Stimulated activated CD8-positive, alpha-beta memory T cell treated with anti-CD3 and anti-CD28 coated beads, Interleukin-7, amount 100 ng/mL, for 24 hours (primary cell): ENCODE data around the gene WDR90.

Source experiments
- DNase-seq: peaks from one replicate; pipeline ENCODE4 v3.0.0-alpha.2; 2020; ENCODE audit warnings: low read depth

WDR90 gene

DNA sequence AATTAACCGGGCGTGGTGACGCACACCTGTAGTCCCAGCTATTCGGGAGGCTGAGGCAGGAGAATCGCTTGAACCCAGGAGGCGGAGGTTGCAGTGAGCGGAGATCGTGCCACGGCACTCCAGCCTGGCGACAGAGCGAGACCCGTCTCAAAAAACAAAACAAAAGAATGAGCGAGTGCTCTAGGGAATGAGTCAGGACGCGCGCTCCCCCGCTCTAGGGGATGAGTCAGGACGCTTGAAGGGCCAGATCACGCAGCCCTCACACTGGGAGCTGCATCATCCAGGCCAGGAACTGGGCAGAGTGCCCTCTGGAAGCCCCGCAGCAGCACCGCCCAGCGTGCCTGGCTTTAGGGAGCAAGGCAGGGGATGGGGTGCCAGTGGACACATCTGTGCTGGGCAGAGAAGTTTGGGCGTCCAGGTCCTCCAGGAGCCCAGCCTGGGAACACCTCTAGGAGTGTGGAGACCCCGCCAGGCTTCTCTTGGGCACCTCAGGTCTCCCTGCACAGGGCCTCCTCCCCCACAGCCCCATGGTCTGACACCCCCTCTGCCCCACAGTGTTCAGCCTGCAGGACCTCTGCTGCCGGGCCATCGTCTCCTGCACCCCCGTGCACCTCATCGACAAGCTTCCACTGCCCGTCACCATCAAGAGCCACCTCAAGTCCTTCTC, 22.2 kb upstream of the WDR90 start:
- DNase-seq, result no peak

GRCh38 chr16:627454-628239, 21.5 kb upstream of the WDR90 start:
- DNase-seq, result no peak

DNA sequence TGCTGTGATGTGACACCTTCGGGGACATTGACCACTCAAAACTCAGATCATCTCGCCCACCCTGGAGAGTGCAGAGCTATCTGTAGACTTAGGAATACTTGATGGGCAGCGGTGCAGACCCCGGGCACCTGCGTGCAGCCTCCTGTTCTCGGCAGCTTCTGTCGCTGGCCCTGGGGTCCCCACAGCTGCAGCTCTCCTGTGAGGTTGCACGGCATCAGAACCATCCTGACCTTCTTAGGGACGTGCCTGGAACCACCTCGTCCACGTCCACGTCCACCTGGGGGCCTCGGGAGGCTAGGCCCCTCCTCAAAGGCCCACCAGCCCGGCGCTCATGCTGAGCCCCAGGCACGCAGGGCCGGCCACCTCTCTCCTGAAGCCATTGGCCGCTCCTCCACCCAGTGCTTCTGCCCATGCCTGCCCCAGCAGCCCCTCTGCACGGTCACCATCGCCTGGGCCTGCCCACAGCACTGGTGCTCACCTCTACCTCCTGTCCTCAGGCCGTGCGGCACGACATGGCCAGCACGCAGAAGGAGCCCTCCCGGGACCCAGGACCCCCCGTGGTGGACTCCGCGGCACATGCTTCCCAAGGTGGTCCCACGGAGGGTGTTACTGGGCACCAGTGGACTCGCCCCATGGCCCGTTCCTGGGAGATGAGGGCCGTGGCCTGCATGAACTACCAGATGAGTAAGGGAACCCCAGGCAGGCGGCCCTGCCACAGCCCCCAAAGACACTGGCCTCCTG, 20.7 kb upstream of the WDR90 start:
- DNase-seq, result no peak

GRCh38 chr16:629185-629832, 19.9 kb upstream of the WDR90 start:
- DNase-seq, result no peak

DNA sequence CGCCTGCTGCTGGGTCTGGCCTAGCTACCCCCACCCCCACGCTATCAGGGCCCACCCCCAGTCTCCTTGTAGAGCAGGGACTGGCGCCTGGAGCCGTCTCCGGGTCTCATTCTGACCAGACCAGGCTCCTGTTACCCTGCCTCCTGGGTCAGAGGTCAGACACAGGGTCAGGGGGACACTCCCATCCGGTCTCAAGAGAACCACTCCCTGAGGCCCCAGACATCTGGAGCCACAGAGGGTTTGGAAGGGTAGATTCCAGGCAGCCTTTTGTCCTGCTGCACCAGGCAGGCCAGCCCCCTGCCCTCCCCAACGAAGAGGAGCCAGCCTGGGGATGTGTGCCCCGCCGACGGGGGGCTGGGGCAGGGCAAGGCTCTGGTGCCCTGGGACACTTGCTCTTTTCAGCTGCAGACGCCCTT, 19.3 kb upstream of the WDR90 start:
- no peak for DNase-seq

GRCh38 chr16:630249-630814, 18.8 kb upstream of the WDR90 start:
- DNase-seq, result no peak

GRCh38 chr16:630815-631405, 18.3 kb upstream of the WDR90 start, which contains the start of gene WFIKKN1:
WFIKKN1 (plus strand) TSS chr16:630985; CDS start chr16:631254, 269 bp downstream.
- DNase-seq, result no peak

GRCh38 chr16:631808-632358, 17.3 kb upstream of the WDR90 start:
- no peak for DNase-seq

DNA sequence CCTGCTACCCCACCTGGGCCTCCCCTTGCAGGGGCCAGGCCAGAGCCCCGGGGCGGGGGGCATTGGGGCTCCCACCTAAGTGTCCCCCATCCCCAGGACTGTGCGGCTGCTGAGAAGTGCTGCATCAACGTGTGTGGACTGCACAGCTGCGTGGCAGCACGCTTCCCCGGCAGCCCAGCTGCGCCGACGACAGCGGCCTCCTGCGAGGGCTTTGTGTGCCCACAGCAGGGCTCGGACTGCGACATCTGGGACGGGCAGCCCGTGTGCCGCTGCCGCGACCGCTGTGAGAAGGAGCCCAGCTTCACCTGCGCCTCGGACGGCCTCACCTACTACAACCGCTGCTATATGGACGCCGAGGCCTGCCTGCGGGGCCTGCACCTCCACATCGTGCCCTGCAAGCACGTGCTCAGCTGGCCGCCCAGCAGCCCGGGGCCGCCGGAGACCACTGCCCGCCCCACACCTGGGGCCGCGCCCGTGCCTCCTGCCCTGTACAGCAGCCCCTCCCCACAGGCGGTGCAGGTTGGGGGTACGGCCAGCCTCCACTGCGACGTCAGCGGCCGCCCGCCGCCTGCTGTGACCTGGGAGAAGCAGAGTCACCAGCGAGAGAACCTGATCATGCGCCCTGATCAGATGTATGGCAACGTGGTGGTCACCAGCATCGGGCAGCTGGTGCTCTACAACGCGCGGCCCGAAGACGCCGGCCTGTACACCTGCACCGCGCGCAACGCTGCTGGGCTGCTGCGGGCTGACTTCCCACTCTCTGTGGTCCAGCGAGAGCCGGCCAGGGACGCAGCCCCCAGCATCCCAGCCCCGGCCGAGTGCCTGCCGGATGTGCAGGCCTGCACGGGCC, 16.5 kb upstream of the WDR90 start:
- DNase-seq, result no peak

DNA sequence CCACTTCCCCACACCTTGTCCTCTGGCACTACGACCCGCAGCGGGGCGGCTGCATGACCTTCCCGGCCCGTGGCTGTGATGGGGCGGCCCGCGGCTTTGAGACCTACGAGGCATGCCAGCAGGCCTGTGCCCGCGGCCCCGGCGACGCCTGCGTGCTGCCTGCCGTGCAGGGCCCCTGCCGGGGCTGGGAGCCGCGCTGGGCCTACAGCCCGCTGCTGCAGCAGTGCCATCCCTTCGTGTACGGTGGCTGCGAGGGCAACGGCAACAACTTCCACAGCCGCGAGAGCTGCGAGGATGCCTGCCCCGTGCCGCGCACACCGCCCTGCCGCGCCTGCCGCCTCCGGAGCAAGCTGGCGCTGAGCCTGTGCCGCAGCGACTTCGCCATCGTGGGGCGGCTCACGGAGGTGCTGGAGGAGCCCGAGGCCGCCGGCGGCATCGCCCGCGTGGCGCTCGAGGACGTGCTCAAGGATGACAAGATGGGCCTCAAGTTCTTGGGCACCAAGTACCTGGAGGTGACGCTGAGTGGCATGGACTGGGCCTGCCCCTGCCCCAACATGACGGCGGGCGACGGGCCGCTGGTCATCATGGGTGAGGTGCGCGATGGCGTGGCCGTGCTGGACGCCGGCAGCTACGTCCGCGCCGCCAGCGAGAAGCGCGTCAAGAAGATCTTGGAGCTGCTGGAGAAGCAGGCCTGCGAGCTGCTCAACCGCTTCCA, 15.7 kb upstream of the WDR90 start:
- DNase-seq, result no peak

- no peak for DNase-seq
Observed at GRCh38 chr16:634051-634670, 15.0 kb upstream of the WDR90 start.

- DNase-seq, result no peak
Observed at GRCh38 chr16:634996-635395, 14.2 kb upstream of the WDR90 start.

DNA sequence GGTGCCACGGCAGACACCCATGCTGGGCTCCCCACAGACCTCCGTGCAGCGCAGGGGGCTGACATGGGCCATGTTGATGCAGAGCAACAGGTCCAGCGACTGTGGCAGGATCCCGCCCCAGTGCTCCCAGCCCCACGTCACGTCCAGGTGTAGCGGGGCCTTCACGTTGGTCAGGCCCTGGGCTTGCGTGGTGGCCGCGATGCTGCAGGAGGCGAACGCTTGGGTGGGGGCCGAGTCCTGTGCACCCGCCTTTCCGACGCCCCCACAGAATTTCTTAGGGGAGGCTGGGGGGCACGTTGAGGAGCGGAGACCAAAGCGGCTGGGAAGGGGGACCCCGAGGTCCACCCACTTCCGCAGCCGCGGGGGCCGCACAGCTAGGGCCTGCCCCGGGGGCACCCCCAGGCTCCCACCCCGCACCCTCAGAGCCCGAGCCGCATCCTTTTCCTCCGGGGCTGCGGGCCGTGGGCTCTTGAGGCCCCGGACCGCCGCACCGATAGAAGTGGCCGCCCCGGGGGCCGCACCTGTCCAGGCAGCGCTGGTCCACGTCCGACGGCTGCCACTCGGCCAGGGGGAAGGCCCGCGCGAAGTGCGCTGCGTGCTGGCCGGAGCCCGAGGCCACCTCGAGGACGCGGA, 13.5 kb upstream of the WDR90 start:
- no peak for DNase-seq

- DNase-seq, result peak; percentile 91
Observed at GRCh38 chr16:636206-637080, 12.7 kb upstream of the WDR90 start, which contains the start of gene METTL26. METTL26 (minus strand) TSS chr16:636305; CDS start chr16:636290, 15 bp downstream.

DNA sequence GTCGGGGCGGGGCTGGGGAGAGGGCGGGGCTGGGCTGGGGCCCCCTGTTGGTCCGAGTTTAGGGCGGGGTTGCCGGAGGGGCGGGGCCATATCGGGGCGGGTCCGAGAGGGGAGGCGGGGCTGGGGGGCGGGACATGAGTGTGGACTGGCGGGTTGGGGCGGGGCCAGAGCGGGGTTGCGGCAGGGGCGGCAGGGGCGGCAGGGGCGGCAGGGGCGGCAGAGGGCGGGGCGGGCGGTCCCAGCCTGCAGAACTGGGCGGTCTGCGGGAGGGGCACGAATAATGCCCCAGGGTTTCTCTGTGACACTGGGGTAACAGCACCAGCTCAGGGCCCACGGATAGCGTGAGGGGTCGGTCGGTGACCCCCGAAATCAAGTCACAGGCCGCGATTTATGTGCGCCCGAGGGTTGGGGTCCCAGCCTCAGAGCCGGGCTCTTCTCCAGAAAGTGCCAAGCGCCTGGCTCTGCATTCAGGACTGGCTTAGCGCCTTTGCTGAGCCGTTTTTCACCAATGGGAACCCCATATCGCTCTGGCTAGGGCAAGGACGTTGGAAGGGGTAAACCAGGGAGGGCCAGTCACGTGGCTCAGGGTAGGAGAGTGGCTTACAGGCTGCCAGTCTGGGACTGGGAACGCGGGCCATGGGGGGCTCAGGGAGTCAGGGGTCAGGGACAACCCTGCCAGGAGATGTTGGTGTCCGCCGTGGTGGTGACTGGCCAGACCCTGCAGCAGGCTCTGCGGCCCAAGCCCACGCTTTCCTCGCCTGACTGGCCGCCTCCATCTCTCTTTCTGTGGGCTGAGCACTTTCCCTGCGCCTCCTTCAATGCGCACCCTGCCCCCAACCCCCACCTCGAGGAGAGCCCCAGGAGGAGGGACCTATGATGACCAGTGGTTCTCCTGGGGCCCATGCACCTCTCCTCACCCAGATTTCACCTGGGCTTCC, 11.8 kb upstream of the WDR90 start:
- DNase-seq, result peak; percentile 78

GRCh38 chr16:638034-638543, 11.1 kb upstream of the WDR90 start:
- DNase-seq, result no peak
